MM.1S (cell line): ENCODE data around the gene PTTG1IP.

Experiments
- DNase-seq: peaks from one replicate; pipeline ENCODE4 v3.0.0-alpha.2; 2015
- H2AFZ ChIP-seq: fragments of 300-600 bp; sonication (generic); 2 replicates; pipeline ENCODE4 v1.6.0; 2016; ENCODE audit warnings: antibody characterized with exemption, low read length
- H3F3A ChIP-seq: fragments of 300-600 bp; sonication (generic); 2 replicates; pipeline ENCODE4 v1.6.1; 2016; ENCODE audit warnings: mild to moderate bottlenecking, antibody characterized with exemption, low read length, moderate library complexity, mixed read lengths; ENCODE audit not compliant: insufficient read depth
- H3K27ac ChIP-seq: fragments of 300-600 bp; sonication (generic); 2 replicates; pipeline ENCODE4 v1.5.1; 2016; ENCODE audit warnings: mild to moderate bottlenecking, low read length
- H3K27me3 ChIP-seq: fragments of 300-600 bp; sonication (generic); replicated peaks from 2 replicates; pipeline ENCODE4 v1.6.0; 2016; ENCODE audit warnings: low read length; ENCODE audit not compliant: insufficient read depth
- H3K36me3 ChIP-seq: fragments of 300-600 bp; sonication (generic); replicated peaks from 2 replicates; pipeline ENCODE4 v1.6.1; 2016; ENCODE audit warnings: mild to moderate bottlenecking, low read length, mixed read lengths; ENCODE audit not compliant: insufficient read depth
- H3K4me1 ChIP-seq: fragments of 300-600 bp; sonication (generic); 2 replicates; pipeline ENCODE4 v1.6.1; 2016; ENCODE audit warnings: low read length, mixed read lengths
- H3K4me2 ChIP-seq: fragments of 300-600 bp; sonication (generic); 2 replicates; pipeline ENCODE4 v1.6.0; 2016; ENCODE audit warnings: low read depth, low read length
- H3K4me3 ChIP-seq: fragments of 300-600 bp; sonication (generic); 2 replicates; pipeline ENCODE4 v1.5.1; 2016; ENCODE audit warnings: low read length, mixed read lengths
- H3K79me2 ChIP-seq: fragments of 300-600 bp; sonication (generic); 2 replicates; pipeline ENCODE4 v1.6.1; 2016; ENCODE audit warnings: mixed run types, low read length, mixed read lengths
- H3K9ac ChIP-seq: fragments of 300-600 bp; sonication (generic); 2 replicates; pipeline ENCODE4 v1.6.1; 2016; ENCODE audit warnings: low read length, mixed read lengths
- H3K9me2 ChIP-seq: fragments of 300-600 bp; sonication (generic); replicated peaks from 2 replicates; pipeline ENCODE4 v1.6.1; 2016; ENCODE audit warnings: mild to moderate bottlenecking, low read length, mixed read lengths; ENCODE audit not compliant: insufficient read depth
- H3K9me3 ChIP-seq: fragments of 300-600 bp; sonication (generic); replicated peaks from 2 replicates; pipeline ENCODE4 v1.6.1; 2016; ENCODE audit warnings: mild to moderate bottlenecking, low read length, mixed read lengths; ENCODE audit not compliant: insufficient read depth
- H4K20me1 ChIP-seq: fragments of 300-600 bp; sonication (generic); 2 replicates; pipeline ENCODE4 v1.6.1; 2016; ENCODE audit warnings: mild to moderate bottlenecking, low read length, moderate library complexity, mixed read lengths; ENCODE audit not compliant: insufficient read depth
- EZH2 ChIP-seq: fragments of 300-600 bp; sonication (generic); optimal IDR thresholded peaks from 2 replicates; pipeline ENCODE3; 2017; ENCODE audit warnings: low read depth, mild to moderate bottlenecking, antibody characterized with exemption, low read length, mixed read lengths
- EZH2phosphoT487 ChIP-seq: fragments of 300-600 bp; sonication (generic); IDR thresholded peaks from 2 replicates; pipeline ENCODE4 v1.6.1; 2018; ENCODE audit warnings: antibody characterized with exemption, low read length
- TF ChIP-seq, protein P1 (sequence below): fragments of 300-600 bp; sonication (generic); IDR thresholded peaks from 2 replicates; pipeline ENCODE4 v1.5.1; 2016; ENCODE audit warnings: antibody characterized with exemption, low read length, mixed read lengths

PTTG1IP gene, protein sequence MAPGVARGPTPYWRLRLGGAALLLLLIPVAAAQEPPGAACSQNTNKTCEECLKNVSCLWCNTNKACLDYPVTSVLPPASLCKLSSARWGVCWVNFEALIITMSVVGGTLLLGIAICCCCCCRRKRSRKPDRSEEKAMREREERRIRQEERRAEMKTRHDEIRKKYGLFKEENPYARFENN

GRCh38 chr21:44873356-44874239 is at the start of gene PTTG1IP:
Gene PTTG1IP (minus strand): TSS chr21:44873690. CDS start chr21:44873616, 74 bp downstream.
- no peaks in the 10 kb centered on the region for H3K9me2 ChIP-seq
- H3F3A ChIP-seq = peaks cover 19% of the 10 kb centered on the region
- DNase-seq = peak; percentile 100
- H3K4me1 ChIP-seq = peaks cover 28% of the 10 kb centered on the region
- H2AFZ ChIP-seq = peak within 1 kb of the TSS; percentile 87
- H3K27me3 ChIP-seq = peaks cover 14% of the 10 kb centered on the region
- peak within 1 kb of the TSS; percentile 70; the same call in 1 of the 2 replicates for H3K27ac ChIP-seq
- peaks cover 46% of the 10 kb centered on the region for H3K79me2 ChIP-seq
- TF ChIP-seq, protein P1, sequence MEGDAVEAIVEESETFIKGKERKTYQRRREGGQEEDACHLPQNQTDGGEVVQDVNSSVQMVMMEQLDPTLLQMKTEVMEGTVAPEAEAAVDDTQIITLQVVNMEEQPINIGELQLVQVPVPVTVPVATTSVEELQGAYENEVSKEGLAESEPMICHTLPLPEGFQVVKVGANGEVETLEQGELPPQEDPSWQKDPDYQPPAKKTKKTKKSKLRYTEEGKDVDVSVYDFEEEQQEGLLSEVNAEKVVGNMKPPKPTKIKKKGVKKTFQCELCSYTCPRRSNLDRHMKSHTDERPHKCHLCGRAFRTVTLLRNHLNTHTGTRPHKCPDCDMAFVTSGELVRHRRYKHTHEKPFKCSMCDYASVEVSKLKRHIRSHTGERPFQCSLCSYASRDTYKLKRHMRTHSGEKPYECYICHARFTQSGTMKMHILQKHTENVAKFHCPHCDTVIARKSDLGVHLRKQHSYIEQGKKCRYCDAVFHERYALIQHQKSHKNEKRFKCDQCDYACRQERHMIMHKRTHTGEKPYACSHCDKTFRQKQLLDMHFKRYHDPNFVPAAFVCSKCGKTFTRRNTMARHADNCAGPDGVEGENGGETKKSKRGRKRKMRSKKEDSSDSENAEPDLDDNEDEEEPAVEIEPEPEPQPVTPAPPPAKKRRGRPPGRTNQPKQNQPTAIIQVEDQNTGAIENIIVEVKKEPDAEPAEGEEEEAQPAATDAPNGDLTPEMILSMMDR = no peak
- TF ChIP-seq EZH2 (no peak), EZH2phosphoT487 (no peak)
- H3K4me3 ChIP-seq = peak within 1 kb of the TSS; percentile 78
- no peaks in the 10 kb centered on the region for H3K36me3 ChIP-seq
- H4K20me1 ChIP-seq = peaks cover 16% of the 10 kb centered on the region
- H3K4me2 ChIP-seq = peak within 1 kb of the TSS; percentile 97
- peak within 1 kb of the TSS; percentile 52 for H3K9ac ChIP-seq
- no peaks in the 10 kb centered on the region for H3K9me3 ChIP-seq

DNA sequence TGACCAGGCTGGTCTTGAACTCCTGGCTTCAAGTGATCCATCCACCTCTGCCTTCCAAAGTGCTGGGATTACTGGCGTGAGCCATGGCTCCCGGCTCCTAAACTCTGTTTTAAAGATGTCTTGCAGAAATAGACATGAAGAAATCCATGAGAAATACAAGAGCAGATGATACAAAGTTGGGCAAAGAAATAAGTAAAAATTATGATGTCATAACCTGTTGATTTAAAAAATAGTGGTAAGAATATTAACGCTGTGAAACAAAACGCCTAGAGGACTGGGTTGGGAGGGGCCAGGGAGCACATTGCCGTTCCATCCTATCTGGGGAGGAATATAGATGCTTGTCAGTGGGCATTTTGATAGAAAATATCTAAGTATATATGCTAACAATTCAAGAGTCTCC is 48.4 kb upstream of the PTTG1IP start:
- no peak overlapping the region for H3K9ac ChIP-seq

DNA sequence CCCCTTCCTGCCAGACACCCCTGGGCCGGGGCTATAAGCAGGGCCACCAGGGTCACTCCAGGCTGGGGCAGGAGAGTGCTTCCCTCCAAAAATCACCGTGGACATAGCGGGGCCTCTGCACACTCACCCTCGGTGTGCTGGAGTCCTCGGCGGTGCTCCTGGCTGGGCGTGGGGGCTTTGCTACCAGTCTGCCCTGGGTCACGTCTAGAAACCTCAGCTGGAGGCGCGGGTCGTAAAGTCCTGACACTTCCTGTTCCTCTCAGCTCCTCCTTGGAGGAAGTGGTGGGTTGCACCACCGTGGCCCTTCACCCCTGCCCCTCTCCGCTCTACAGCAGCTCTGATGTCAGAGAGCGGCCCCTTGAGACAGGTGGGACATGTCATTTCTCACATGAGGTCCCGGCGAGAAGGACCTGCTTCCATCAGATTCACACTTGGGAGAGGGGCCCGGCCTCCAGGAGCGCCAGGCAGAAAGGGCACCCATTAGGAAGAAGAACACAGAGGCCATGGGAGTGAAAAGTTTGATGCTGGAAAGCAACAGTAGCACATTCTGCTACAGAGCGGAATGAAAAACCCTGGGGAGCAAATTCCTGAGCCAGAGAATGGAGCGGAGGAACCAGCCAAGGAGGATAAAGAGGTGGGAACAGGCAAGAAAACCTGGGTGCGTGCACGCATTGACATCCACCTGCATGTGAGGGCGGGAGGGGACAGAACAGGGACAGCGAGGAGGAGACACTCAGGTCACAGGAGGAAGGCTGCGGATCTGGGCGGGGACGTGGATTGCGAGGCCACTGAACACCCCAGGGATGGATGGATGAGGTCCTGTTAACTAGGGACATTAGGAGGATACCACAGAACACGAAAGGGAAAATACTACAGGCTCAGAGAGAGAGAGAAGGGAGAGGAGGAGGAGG is 47.5 kb upstream of the PTTG1IP start, which contains the start of gene ITGB2:
TSS of gene ITGB2 (minus strand) at position 206 of the 911 bp plus-strand sequence. CDS start 10,117 bp downstream, outside the sequence.
- Histone ChIP-seq H3K4me1 (no peaks in the 10 kb centered on the region), H3K9me3 (no peaks in the 10 kb centered on the region)

More for the DNA sequence above, 48.4 kb upstream of the PTTG1IP start:
- Histone ChIP-seq H3K9me2 (no peaks in the 10 kb centered on the region), H2AFZ (no peak overlapping the region), H4K20me1 (no peaks in the 10 kb centered on the region), H3F3A (no peaks in the 10 kb centered on the region), H3K4me2 (no peak overlapping the region), H3K27me3 (peaks cover 98% of the 10 kb centered on the region), H3K9me3 (no peaks in the 10 kb centered on the region), H3K36me3 (no peaks in the 10 kb centered on the region), H3K4me3 (no peak overlapping the region), H3K4me1 (no peaks in the 10 kb centered on the region), H3K27ac (no peak overlapping the region), H3K79me2 (no peaks in the 10 kb centered on the region)
- TF ChIP-seq EZH2 = no peak
- no peak for TF ChIP-seq EZH2phosphoT487
- TF ChIP-seq, protein P1 = no peak
- DNase-seq = no peak

More for the DNA sequence above, 47.5 kb upstream of the PTTG1IP start, which contains the start of gene ITGB2:
- DNase-seq = no peak
- no peaks in the 10 kb centered on the region for H4K20me1 ChIP-seq
- no peaks in the 10 kb centered on the region for H3K79me2 ChIP-seq
- no peak within 1 kb of the TSS for H3K27ac ChIP-seq
- H3F3A ChIP-seq = no peaks in the 10 kb centered on the region
- H3K27me3 ChIP-seq = peaks cover 98% of the 10 kb centered on the region
- no peak within 1 kb of the TSS for H2AFZ ChIP-seq
- TF ChIP-seq EZH2phosphoT487 = no peak
- TF ChIP-seq EZH2 = no peak
- TF ChIP-seq, protein P1 = no peak
- no peaks in the 10 kb centered on the region for H3K9me2 ChIP-seq
- no peak within 1 kb of the TSS for H3K4me2 ChIP-seq
- no peaks in the 10 kb centered on the region for H3K36me3 ChIP-seq
- no peak within 1 kb of the TSS for H3K9ac ChIP-seq
- no peak within 1 kb of the TSS for H3K4me3 ChIP-seq
